Smooth muscle cell (in vitro differentiated cells): ENCODE results near the gene SYNCRIP. TPM values are rescaled to one million over a fixed set of nuclear protein-coding genes. Genes with fewer than 3 reads are reported as not detected.

Experiments used
- DNase-seq: peaks from one replicate; lab custom pipeline; 2025; ENCODE audit not compliant: unreplicated experiment; lab: John Stamatoyannopoulos, UW
- H2AFZ ChIP-seq: fragments of 200-600 bp; sonication (generic); 2 replicates; pipeline ENCODE4 v1.6.0; 2016; ENCODE audit warnings: antibody characterized with exemption, low read depth, mild to moderate bottlenecking
- H3F3A ChIP-seq: fragments of 200-600 bp; sonication (generic); 2 replicates; pipeline ENCODE4 v1.6.0; 2017; ENCODE audit warnings: antibody characterized with exemption, low read depth
- H3K27ac ChIP-seq: fragments of 200-600 bp; sonication (generic); 2 replicates; pipeline ENCODE4 v1.5.1; 2016; ENCODE audit warnings: low read depth, mild to moderate bottlenecking
- H3K27me3 ChIP-seq: fragments of 200-600 bp; sonication (generic); 2 replicates; pipeline ENCODE4 v1.6.1; 2016; ENCODE audit warnings: low read depth, mild to moderate bottlenecking
- H3K36me3 ChIP-seq: fragments of 200-600 bp; sonication (generic); 2 replicates; pipeline ENCODE4 v1.5.1; 2016; ENCODE audit warnings: low read depth
- H3K4me1 ChIP-seq: fragments of 200-600 bp; sonication (generic); 2 replicates; pipeline ENCODE4 v1.5.1; 2016; ENCODE audit warnings: low read depth
- H3K4me2 ChIP-seq: fragments of 200-600 bp; sonication (generic); 2 replicates; pipeline ENCODE4 v1.6.0; 2016; ENCODE audit warnings: mild to moderate bottlenecking
- H3K4me3 ChIP-seq: fragments of 200-600 bp; sonication (generic); 2 replicates; pipeline ENCODE4 v1.5.1; 2016; ENCODE audit warnings: mild to moderate bottlenecking
- H3K79me2 ChIP-seq: fragments of 200-600 bp; sonication (generic); 2 replicates; pipeline ENCODE4 v1.6.0; 2016; ENCODE audit warnings: low read depth, mild to moderate bottlenecking
- H3K9ac ChIP-seq: fragments of 200-600 bp; sonication (generic); 2 replicates; pipeline ENCODE4 v1.6.0; 2016; ENCODE audit warnings: low read depth
- H3K9me3 ChIP-seq: fragments of 200-600 bp; sonication (generic); replicated peaks from 2 replicates; pipeline ENCODE4 v1.5.1; 2016; ENCODE audit warnings: low read depth
- H4K20me1 ChIP-seq: fragments of 200-600 bp; sonication (generic); 2 replicates; pipeline ENCODE4 v1.6.0; 2016; ENCODE audit warnings: low read depth
- CTCF ChIP-seq: fragments of 200-600 bp; sonication (generic); IDR thresholded peaks from 2 replicates; pipeline ENCODE4 v1.5.1; 2017; ENCODE audit warnings: borderline replicate concordance, mild to moderate bottlenecking, antibody characterized with exemption; ENCODE audit not compliant: insufficient read depth, poor library complexity, severe bottlenecking
- WGBS: methylation state at CpG from one replicate; pipeline ENCODE4 v1.1.7; 2016; ENCODE audit warnings: low lambda C conversion rate; 5-methylcytosine and 5-hydroxymethylcytosine counted together
- polyA plus RNA-seq: library from polyadenylated mRNA; unstranded; fragments of >200 nt; fragmentation: Nextera tagmentation; extraction: Ambion mirVana; gene quantifications from 2 replicates; pipeline ENCODE4 v1.2.1, GENCODE V29; 2016
- total RNA-seq: library from RNA; depleted of rRNA; stranded (reverse); fragments of >200 nt; gene quantifications from 2 replicates; pipeline ENCODE4 v1.2.3, GENCODE V29; 2014

SYNCRIP gene
- total and polyA plus RNA-seq, 2 experiments from 2014 or later, result 53.1 to 74.6 TPM

GRCh38 chr6:85594197-85594930 lies 48.3 kb downstream of the SYNCRIP start:
- Histone ChIP-seq H3K79me2 (peaks cover 37% of the 10 kb centered on the region), H3K4me1 (peaks cover 15% of the 10 kb centered on the region), H4K20me1 (peaks cover 18% of the 10 kb centered on the region), H3K4me3 (peak overlapping the region; percentile 77), H3K27me3 (no peaks in the 10 kb centered on the region), H3K9ac (peak overlapping the region; percentile 89), H3K9me3 (no peaks in the 10 kb centered on the region), H3K4me2 (peak overlapping the region; percentile 93), H3K36me3 (no peaks in the 10 kb centered on the region), H3K27ac (peak overlapping the region; percentile 95), H2AFZ (peak overlapping the region; percentile 57), H3F3A (peaks cover 8% of the 10 kb centered on the region)
- TF ChIP-seq CTCF, result no peak
- WGBS, result 2% methylated on average over 29 of the region's 35 CpGs
- DNase-seq, result no peak

- peak; percentile 82 for DNase-seq
- Histone ChIP-seq H3K4me3 (peak within 1 kb of the TSS; percentile 77), H2AFZ (peak within 1 kb of the TSS; percentile 57), H3F3A (peaks cover 8% of the 10 kb centered on the region), H3K36me3 (no peaks in the 10 kb centered on the region), H3K27me3 (no peaks in the 10 kb centered on the region), H3K79me2 (peaks cover 44% of the 10 kb centered on the region), H3K4me1 (peaks cover 15% of the 10 kb centered on the region), H3K9ac (peak within 1 kb of the TSS; percentile 89), H4K20me1 (peaks cover 18% of the 10 kb centered on the region), H3K9me3 (no peaks in the 10 kb centered on the region), H3K4me2 (peak within 1 kb of the TSS; percentile 93), H3K27ac (peak within 1 kb of the TSS; percentile 95)
- 1% methylated on average over 80 of the region's 82 CpGs for WGBS
- no peak for TF ChIP-seq CTCF
Observed at GRCh38 chr6:85593438-85594196, 49.1 kb downstream of the SYNCRIP start, which contains the start of gene SNX14. Gene SNX14 (minus strand): TSS chr6:85593858. CDS start chr6:85593718, 140 bp downstream.

DNA sequence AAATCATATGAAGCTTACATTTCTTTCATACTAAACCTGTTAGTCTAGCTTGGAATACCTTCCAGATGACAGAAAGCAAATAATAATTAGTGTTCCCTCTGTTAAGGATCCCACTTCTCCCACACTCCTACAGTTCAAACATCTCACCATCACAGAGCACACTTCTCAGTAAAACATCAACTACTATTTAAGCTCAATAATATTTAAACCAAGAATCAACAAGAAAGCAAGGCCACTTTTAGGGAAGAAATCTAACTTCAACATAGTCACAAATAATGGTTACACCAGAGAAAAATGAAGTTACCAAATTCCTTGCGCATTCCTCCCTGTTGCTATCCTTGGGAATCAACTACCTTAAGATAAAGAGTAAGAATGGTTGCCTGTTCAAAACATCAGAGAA lies 50.7 kb downstream of the SYNCRIP start:
- Histone ChIP-seq H2AFZ (no peak overlapping the region), H3K4me2 (peak overlapping the region; percentile 93), H3K27ac (no peak overlapping the region), H3K9me3 (no peaks in the 10 kb centered on the region), H3K27me3 (no peaks in the 10 kb centered on the region), H4K20me1 (peaks cover 28% of the 10 kb centered on the region), H3K4me3 (peak overlapping the region; percentile 77), H3F3A (peaks cover 5% of the 10 kb centered on the region), H3K9ac (no peak overlapping the region), H3K4me1 (peaks cover 15% of the 10 kb centered on the region), H3K79me2 (peaks cover 60% of the 10 kb centered on the region), H3K36me3 (no peaks in the 10 kb centered on the region)
- 100% methylated on average over 1 of the region's 1 CpG for WGBS
- DNase-seq, result no peak
- no peak for TF ChIP-seq CTCF
